Osteoblast (primary cell): Measurements from ENCODE around the gene SIRPA. TPM values are rescaled to one million over a fixed set of nuclear protein-coding genes. Genes with fewer than 3 reads are reported as not detected.

ENCODE experiments used
- DNase-seq: peaks from one replicate; pipeline ENCODE4 v3.0.0; 2011; ENCODE audit warnings: low spot score, mixed read lengths; ENCODE audit not compliant: insufficient read length; ENCODE audit errors: missing footprints
- H2AFZ ChIP-seq: 2 replicates; pipeline ENCODE4 v1.6.0; 2011; ENCODE audit warnings: mild to moderate bottlenecking, low read length
- H3K27ac ChIP-seq: 2 replicates; pipeline ENCODE4 v1.5.1; 2011; ENCODE audit warnings: mild to moderate bottlenecking, low read depth, low read length, moderate library complexity
- H3K27me3 ChIP-seq: 2 replicates; pipeline ENCODE4 v1.6.0; 2012; ENCODE audit warnings: mild to moderate bottlenecking, control low read depth, inconsistent platforms, low read length, moderate library complexity; ENCODE audit not compliant: insufficient read depth
- H3K36me3 ChIP-seq: 2 replicates; pipeline ENCODE4 v1.5.1; 2011; ENCODE audit warnings: mild to moderate bottlenecking, low read length, control low read depth, moderate library complexity; ENCODE audit not compliant: insufficient read depth
- H3K4me1 ChIP-seq: 2 replicates; pipeline ENCODE4 v1.5.1; 2011; ENCODE audit warnings: mild to moderate bottlenecking, low read length, control low read depth, moderate library complexity; ENCODE audit not compliant: insufficient read depth
- H3K4me2 ChIP-seq: 2 replicates; pipeline ENCODE4 v1.6.0; 2011; ENCODE audit warnings: mild to moderate bottlenecking, low read length; ENCODE audit not compliant: insufficient read depth
- H3K4me3 ChIP-seq: fragments of 200-600 bp; sonication (generic); 3 replicates; pipeline ENCODE4 v1.5.1; 2012; ENCODE audit warnings: mild to moderate bottlenecking, low read length, inconsistent platforms; ENCODE audit not compliant: insufficient read depth
- H3K79me2 ChIP-seq: 2 replicates; pipeline ENCODE4 v1.6.0; 2012; ENCODE audit warnings: mild to moderate bottlenecking, low read length, control low read depth, inconsistent platforms; ENCODE audit not compliant: insufficient read depth
- H3K9me3 ChIP-seq: 2 replicates; pipeline ENCODE4 v1.5.1; 2011; ENCODE audit warnings: low read depth, low read length, control low read depth
- H4K20me1 ChIP-seq: 2 replicates; pipeline ENCODE4 v1.6.0; 2012; ENCODE audit warnings: mild to moderate bottlenecking, low read length, control low read depth; ENCODE audit not compliant: insufficient read depth
- total RNA-seq: library from RNA; depleted of rRNA; stranded (reverse); fragments of >200 nt; gene quantifications from 2 replicates; pipeline ENCODE4 v1.2.3, GENCODE V29; 2012
- TF ChIP-seq, protein P1 (sequence below): IDR thresholded peaks from 2 replicates; pipeline ENCODE4 v1.5.1; 2011; ENCODE audit warnings: mild to moderate bottlenecking, low read depth, low read length, moderate library complexity; ENCODE audit errors: extremely low read depth

Gene SIRPA
- total RNA-seq, 1 donor = 15.9 TPM

DNA sequence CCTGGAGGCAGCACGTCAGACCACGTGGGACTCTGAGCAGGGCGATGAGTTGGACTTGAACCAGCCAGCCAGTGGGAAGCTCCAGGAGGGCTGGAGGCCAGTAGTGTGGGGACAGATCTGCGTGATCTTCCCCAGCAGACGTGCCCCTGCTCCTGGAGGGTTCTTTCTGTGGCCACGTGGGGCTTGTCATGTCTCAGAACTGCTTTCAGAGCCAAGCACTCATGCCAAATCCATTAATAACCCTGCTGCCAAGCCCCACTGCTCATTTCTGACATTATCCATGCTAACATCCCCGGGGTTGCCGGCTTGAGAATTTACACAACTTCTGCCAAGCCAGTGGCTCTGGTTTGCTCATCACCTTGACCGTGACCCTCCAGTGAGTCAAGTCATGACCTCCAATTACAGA, 38.3 kb downstream of the SIRPA start:
- Histone ChIP-seq H3K4me1 (peaks cover 27% of the 10 kb centered on the region), H3K27me3 (no peaks in the 10 kb centered on the region), H3K36me3 (peaks cover 5% of the 10 kb centered on the region), H3K4me3 (peak overlapping the region; percentile 5), H4K20me1 (peaks cover 18% of the 10 kb centered on the region), H3K4me2 (peak overlapping the region; percentile 74), H2AFZ (no peak overlapping the region), H3K9me3 (no peaks in the 10 kb centered on the region), H3K79me2 (no peaks in the 10 kb centered on the region), H3K27ac (peak overlapping the region; percentile 94)
- DNase-seq = peak; percentile 89
- TF ChIP-seq, protein P1, sequence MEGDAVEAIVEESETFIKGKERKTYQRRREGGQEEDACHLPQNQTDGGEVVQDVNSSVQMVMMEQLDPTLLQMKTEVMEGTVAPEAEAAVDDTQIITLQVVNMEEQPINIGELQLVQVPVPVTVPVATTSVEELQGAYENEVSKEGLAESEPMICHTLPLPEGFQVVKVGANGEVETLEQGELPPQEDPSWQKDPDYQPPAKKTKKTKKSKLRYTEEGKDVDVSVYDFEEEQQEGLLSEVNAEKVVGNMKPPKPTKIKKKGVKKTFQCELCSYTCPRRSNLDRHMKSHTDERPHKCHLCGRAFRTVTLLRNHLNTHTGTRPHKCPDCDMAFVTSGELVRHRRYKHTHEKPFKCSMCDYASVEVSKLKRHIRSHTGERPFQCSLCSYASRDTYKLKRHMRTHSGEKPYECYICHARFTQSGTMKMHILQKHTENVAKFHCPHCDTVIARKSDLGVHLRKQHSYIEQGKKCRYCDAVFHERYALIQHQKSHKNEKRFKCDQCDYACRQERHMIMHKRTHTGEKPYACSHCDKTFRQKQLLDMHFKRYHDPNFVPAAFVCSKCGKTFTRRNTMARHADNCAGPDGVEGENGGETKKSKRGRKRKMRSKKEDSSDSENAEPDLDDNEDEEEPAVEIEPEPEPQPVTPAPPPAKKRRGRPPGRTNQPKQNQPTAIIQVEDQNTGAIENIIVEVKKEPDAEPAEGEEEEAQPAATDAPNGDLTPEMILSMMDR = no peak

DNA sequence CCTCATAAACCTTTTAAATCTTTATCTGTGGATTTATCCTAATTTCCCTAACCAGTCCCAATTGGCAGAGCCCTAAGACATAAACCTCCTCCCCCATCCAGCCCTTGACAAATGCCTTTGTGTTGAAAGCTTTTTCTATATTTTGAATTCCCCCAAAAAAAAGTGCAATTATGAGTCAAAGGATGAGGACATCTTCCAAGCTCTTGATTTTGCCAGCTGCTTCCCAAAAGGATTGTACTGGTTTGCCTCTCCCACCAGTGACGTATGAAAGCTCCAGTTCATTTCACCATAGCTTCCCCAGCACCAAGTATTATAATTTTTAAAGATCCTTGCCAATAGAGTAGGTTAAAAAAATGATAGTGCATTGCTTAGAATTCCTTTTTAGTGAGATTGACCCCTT, 38.9 kb downstream of the SIRPA start:
- Histone ChIP-seq H3K9me3 (no peaks in the 10 kb centered on the region), H4K20me1 (peaks cover 18% of the 10 kb centered on the region), H3K27me3 (no peaks in the 10 kb centered on the region), H3K36me3 (peaks cover 12% of the 10 kb centered on the region), H3K4me1 (peaks cover 27% of the 10 kb centered on the region), H3K79me2 (no peaks in the 10 kb centered on the region), H3K27ac (peak overlapping the region; percentile 94), H2AFZ (no peak overlapping the region), H3K4me3 (peak overlapping the region; percentile 33), H3K4me2 (peak overlapping the region; percentile 74)
- DNase-seq = peak; percentile 97
- TF ChIP-seq, protein P1 = no peak

DNA sequence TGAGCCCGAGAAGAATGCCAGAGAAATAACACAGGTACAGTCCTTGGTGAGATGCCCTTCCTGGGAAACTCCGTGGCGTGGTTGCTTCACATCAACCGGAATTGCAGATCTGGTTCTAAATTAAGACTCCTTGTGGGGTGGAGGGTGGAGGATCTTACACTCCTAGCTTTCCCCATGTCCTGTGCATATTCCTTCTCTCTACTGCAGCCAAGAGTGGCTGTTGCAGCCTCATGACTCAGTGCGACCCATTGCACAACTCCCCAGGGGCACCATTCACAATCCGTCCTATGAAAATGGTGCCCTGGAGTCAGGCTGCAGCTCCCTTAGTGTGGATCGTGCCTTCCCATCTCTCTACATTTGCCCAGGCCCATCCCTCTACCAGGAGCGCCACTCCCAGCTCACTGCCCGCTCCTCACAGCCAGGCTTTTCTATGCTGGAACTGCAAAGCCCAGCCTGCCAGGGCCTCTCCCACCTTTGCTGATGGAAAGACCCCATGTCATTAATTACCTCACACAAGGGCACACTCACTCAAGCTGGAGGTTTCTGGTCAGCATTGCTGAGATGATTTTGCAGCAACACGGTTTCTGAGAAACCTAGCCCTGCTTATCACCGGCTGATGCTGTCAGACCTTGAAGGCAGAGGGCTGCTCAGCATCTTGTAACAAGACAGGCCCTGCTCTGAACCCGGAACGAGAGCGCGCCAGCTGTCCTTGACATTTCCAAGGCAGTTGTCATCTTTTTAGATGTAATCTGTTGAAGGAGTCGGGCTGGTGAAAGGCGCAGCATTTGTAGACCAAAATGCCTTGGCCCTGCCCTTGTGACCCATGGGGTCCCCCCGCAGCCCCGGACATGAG, 39.7 kb downstream of the SIRPA start:
- H3K4me3 ChIP-seq = peak overlapping the region; percentile 33
- no peaks in the 10 kb centered on the region for H3K79me2 ChIP-seq
- H4K20me1 ChIP-seq = peaks cover 18% of the 10 kb centered on the region
- H3K4me2 ChIP-seq = peak overlapping the region; percentile 74
- peaks cover 14% of the 10 kb centered on the region for H3K36me3 ChIP-seq
- TF ChIP-seq, protein P1 = no peak
- no peaks in the 10 kb centered on the region for H3K27me3 ChIP-seq
- peak; percentile 98 for DNase-seq
- peak overlapping the region; percentile 94 for H3K27ac ChIP-seq
- H3K9me3 ChIP-seq = no peaks in the 10 kb centered on the region
- peaks cover 27% of the 10 kb centered on the region for H3K4me1 ChIP-seq
- no peak overlapping the region for H2AFZ ChIP-seq

DNA sequence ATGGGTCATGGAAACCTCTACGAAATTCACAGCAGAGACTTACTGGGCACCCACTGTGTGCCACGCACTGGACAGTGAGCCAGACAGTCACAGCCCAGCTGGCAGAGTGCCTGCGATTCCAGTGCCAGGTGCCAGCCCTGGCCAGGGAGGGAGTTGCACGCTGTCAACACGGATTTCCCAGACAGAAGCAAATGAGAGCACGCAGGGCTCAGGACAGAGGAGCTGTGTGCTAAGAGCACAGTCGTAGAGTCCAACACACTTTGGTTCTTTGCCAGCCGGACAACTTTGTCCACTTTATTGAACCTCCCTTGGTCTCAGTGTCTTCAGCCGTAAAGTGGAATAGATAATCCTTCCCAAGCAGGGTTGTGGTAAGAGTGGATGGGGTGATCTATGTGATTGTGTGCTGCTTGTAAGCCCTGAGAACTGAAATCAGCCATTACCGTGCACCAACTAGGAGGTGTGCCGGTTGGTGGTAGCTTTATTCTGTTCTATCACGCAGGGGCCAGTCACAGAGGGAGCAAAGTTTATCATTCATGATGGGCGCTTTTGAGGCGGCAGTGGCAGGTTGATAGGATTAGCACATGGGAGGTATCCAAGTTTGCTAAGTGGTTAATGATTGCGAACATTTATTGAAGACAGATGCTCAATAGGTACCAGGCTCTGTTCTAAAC, 40.6 kb downstream of the SIRPA start:
- DNase-seq = no peak
- H3K9me3 ChIP-seq = no peaks in the 10 kb centered on the region
- H3K4me1 ChIP-seq = peaks cover 30% of the 10 kb centered on the region
- H3K36me3 ChIP-seq = peaks cover 14% of the 10 kb centered on the region
- no peaks in the 10 kb centered on the region for H3K27me3 ChIP-seq
- no peak overlapping the region for H3K4me2 ChIP-seq
- H2AFZ ChIP-seq = no peak overlapping the region
- TF ChIP-seq, protein P1 = no peak
- H3K79me2 ChIP-seq = no peaks in the 10 kb centered on the region
- no peak overlapping the region for H3K4me3 ChIP-seq
- H3K27ac ChIP-seq = peak overlapping the region; percentile 94
- H4K20me1 ChIP-seq = peaks cover 18% of the 10 kb centered on the region
